Ishikawa (cell line): ENCODE results near the gene SYP.

Experiments
- CEBPB ChIP-seq: IDR thresholded peaks from 2 replicates; pipeline ENCODE4 v1.6.1; 2012
- CREB1 ChIP-seq: IDR thresholded peaks from 2 replicates; pipeline ENCODE4 v1.6.1; 2012; ENCODE audit warnings: low read depth
- EGR1 ChIP-seq: IDR thresholded peaks from 2 replicates; pipeline ENCODE4 v1.6.1; 2012
- EP300 ChIP-seq: IDR thresholded peaks from 2 replicates; pipeline ENCODE4 v1.6.1; 2012; ENCODE audit warnings: borderline replicate concordance
- FOXM1 ChIP-seq: IDR thresholded peaks from 2 replicates; pipeline ENCODE4 v1.6.1; 2012; ENCODE audit warnings: low read depth, borderline replicate concordance
- NFIC ChIP-seq: IDR thresholded peaks from 2 replicates; pipeline ENCODE4 v1.6.1; 2012
- RAD21 ChIP-seq: IDR thresholded peaks from 2 replicates; pipeline ENCODE4 v1.6.1; 2012; ENCODE audit warnings: low read depth
- TAF1 ChIP-seq: IDR thresholded peaks from 2 replicates; pipeline ENCODE4 v1.6.1; 2012; ENCODE audit warnings: low read depth, mild to moderate bottlenecking
- TCF12 ChIP-seq: IDR thresholded peaks from 2 replicates; pipeline ENCODE4 v1.6.1; 2012; ENCODE audit warnings: low read depth
- TEAD4 ChIP-seq: IDR thresholded peaks from 2 replicates; pipeline ENCODE4 v1.6.1; 2012
- YY1 ChIP-seq: IDR thresholded peaks from 2 replicates; pipeline ENCODE4 v1.6.1; 2012; ENCODE audit warnings: low read depth
- ZBTB7A ChIP-seq: IDR thresholded peaks from 2 replicates; pipeline ENCODE4 v1.6.1; 2012; ENCODE audit warnings: low read depth
- TF ChIP-seq, protein P1 (sequence below): IDR thresholded peaks from 2 replicates; pipeline ENCODE4 v1.6.1; 2012
- TF ChIP-seq, protein P2 (sequence below): IDR thresholded peaks from 2 replicates; pipeline ENCODE4 v1.6.1; 2012
- TF ChIP-seq, protein P3 (sequence below): IDR thresholded peaks from 2 replicates; pipeline ENCODE4 v1.6.1; 2012; ENCODE audit warnings: low read depth, mild to moderate bottlenecking

Gene SYP

DNA sequence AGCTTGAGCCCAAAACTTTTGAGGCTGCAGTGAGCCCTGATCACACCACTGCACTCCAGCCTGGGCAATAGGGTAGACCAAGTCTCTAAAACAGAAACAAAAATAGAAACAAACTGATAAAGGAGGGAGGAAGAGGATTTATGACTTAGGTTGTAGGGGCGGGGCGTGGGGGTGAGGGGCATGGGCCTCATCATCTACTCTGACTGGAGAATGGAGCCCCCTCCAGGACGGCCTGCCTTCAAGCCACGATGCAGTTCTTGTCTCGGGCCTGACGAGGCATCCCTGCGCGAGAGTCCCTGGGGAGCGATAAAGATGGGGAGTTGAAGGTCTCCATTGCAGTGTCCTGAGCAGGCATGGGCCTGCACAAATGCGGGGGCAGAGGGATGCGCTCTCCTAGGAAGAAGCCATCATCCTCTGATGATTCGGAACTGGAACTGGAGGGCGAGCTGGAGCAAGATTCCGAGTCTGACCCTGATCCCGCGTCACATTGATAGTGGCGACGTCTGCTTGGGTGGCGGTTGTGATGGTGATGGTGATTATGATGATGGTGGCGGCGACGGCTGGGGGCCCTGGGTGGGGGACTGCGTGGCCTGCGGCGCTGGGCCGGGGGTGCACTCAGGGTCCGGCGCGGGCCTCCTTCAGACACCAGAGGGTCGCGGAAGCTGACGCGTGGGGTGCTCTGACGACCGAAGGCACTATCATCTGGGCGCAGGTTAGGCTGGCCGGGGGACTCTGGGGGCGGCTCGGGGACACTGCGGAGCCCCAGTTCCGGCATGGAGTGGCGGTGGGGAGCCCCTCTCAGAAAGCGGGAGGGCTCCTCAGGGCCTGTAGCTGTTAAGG lies 24.3 kb downstream of the SYP start:
- TF ChIP-seq CEBPB = no peak
- TF ChIP-seq TCF12 = no peak
- TF ChIP-seq TEAD4 = no peak
- no peak for TF ChIP-seq ZBTB7A
- no peak for TF ChIP-seq CREB1
- TF ChIP-seq, protein P1, sequence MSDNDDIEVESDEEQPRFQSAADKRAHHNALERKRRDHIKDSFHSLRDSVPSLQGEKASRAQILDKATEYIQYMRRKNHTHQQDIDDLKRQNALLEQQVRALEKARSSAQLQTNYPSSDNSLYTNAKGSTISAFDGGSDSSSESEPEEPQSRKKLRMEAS = no peak
- TF ChIP-seq RAD21 = no peak
- TF ChIP-seq EP300 = no peak
- TF ChIP-seq EGR1 = no peak
- TF ChIP-seq, protein P2, sequence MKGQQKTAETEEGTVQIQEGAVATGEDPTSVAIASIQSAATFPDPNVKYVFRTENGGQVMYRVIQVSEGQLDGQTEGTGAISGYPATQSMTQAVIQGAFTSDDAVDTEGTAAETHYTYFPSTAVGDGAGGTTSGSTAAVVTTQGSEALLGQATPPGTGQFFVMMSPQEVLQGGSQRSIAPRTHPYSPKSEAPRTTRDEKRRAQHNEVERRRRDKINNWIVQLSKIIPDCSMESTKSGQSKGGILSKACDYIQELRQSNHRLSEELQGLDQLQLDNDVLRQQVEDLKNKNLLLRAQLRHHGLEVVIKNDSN = no peak
- no peak for TF ChIP-seq FOXM1
- TF ChIP-seq, protein P3, sequence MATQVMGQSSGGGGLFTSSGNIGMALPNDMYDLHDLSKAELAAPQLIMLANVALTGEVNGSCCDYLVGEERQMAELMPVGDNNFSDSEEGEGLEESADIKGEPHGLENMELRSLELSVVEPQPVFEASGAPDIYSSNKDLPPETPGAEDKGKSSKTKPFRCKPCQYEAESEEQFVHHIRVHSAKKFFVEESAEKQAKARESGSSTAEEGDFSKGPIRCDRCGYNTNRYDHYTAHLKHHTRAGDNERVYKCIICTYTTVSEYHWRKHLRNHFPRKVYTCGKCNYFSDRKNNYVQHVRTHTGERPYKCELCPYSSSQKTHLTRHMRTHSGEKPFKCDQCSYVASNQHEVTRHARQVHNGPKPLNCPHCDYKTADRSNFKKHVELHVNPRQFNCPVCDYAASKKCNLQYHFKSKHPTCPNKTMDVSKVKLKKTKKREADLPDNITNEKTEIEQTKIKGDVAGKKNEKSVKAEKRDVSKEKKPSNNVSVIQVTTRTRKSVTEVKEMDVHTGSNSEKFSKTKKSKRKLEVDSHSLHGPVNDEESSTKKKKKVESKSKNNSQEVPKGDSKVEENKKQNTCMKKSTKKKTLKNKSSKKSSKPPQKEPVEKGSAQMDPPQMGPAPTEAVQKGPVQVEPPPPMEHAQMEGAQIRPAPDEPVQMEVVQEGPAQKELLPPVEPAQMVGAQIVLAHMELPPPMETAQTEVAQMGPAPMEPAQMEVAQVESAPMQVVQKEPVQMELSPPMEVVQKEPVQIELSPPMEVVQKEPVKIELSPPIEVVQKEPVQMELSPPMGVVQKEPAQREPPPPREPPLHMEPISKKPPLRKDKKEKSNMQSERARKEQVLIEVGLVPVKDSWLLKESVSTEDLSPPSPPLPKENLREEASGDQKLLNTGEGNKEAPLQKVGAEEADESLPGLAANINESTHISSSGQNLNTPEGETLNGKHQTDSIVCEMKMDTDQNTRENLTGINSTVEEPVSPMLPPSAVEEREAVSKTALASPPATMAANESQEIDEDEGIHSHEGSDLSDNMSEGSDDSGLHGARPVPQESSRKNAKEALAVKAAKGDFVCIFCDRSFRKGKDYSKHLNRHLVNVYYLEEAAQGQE = no peak
- no peak for TF ChIP-seq YY1
- no peak for TF ChIP-seq TAF1
- TF ChIP-seq NFIC = no peak

DNA sequence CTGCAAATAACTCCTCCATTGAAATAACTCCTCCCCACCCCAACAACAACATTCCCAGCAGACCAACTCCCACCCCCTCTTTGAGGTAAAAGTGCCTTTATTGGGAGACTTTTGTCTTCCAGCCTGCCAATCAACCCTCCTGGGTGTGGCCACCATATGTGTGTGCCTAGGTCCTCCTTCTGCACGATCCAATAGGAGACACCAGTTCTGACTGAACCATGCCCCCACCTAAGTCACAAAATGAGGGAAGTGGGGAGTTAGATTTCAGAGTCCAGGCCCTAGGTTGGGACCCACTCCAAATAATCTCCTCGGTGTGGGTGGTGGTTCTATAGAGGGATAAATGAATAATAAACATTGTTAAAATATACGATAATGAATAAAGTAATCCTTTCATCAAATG lies 25.3 kb downstream of the SYP start:
- TF ChIP-seq CREB1 = no peak
- no peak for TF ChIP-seq TCF12
- TF ChIP-seq NFIC = no peak
- TF ChIP-seq, protein P1 = no peak
- TF ChIP-seq, protein P3 = no peak
- no peak for TF ChIP-seq TAF1
- no peak for TF ChIP-seq EGR1
- TF ChIP-seq RAD21 = no peak
- TF ChIP-seq YY1 = no peak
- TF ChIP-seq EP300 = no peak
- TF ChIP-seq TEAD4 = no peak
- TF ChIP-seq, protein P2 = no peak
- TF ChIP-seq CEBPB = no peak
- no peak for TF ChIP-seq ZBTB7A
- no peak for TF ChIP-seq FOXM1

DNA sequence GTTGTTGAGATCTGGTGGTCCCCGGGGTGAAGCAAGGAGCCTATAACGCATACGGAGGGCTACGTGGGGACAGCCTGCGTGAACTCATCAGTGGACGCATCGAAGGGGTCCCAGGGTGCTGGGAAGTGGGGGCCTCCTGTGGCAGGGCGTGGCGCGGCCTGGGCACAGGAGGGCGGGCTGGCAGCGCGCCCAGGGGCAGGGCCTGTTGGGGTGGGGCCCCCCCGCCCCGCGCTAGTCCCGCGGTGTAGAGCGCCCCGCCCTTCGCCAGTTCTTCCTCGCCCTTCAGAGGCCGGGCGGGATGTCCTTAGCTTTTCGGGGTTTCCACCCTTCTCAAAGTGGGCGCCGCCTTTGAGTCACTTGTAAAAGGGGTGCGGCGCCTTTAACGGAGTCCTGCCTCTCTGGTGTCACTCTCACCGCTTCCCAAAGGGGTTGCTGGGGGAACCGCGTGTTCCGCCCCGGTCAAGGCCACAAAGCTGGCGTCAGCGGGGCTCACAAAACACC lies 27.7 kb downstream of the SYP start:
- TF ChIP-seq NFIC = peak; percentile 75
- TF ChIP-seq TEAD4 = no peak
- TF ChIP-seq TAF1 = no peak

DNA sequence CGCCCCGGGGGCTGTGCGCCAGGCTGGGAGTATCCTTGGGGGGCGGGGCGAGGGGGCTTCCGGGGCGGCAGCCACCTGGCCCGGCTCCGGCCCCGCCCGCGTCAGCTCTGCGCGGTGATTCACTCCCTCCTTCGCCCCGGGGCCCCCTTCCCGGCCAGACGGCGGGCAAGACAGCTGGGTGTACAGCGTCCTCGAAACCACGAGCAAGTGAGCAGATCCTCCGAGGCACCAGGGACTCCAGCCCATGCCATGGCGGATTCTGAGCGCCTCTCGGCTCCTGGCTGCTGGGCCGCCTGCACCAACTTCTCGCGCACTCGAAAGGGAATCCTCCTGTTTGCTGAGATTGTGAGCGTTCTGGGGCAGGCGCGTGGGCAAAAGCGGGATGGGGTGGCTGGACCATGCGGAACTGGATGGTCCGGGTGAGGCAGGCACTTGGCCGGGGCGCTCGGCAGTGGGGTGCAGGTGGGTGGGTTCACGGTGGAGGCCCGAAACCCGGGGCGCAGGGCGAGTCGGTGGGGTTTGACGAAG lies 28.2 kb downstream of the SYP start, which contains the start of gene PLP2:
Gene PLP2, plus strand, starts transcription at position 147 of the 528 bp plus-strand sequence. Its CDS starts 103 bp downstream, at position 250.
- TF ChIP-seq, protein P3 = no peak
- TF ChIP-seq ZBTB7A (0 out of 2 replicates have a peak, but pooled peaks have one; percentile 26), YY1 (no peak; the same call in 1 of the 2 replicates)
- TF ChIP-seq, protein P1 = 0 out of 2 replicates have a peak, but pooled peaks have one; percentile 28
